A549 (cell line): ENCODE data around the gene CCDC34.

Experiments
- BHLHE40 ChIP-seq: IDR thresholded peaks from 2 replicates; pipeline ENCODE4 v1.6.1; 2012; ENCODE audit warnings: low read depth, low read length, inconsistent platforms
- CBX8 ChIP-seq: fragments of 200-600 bp; sonication (generic); IDR thresholded peaks from 2 replicates; pipeline ENCODE4 v1.6.1; 2016
- EHMT2 ChIP-seq: fragments of 200-600 bp; sonication (generic); IDR thresholded peaks from 2 replicates; pipeline ENCODE4 v1.6.1; 2016; ENCODE audit warnings: antibody characterized with exemption, low read depth, mild to moderate bottlenecking, moderate library complexity
- EP300 ChIP-seq, 2 experiments: fragments of >200 bp; sonication (Bioruptor Twin); formaldehyde crosslinking; IDR thresholded peaks; 2 replicates in 1 of 2; 3 replicates in 1 of 2; pipeline ENCODE4 v1.6.1; 2016 to 2017
- KDM1A ChIP-seq: fragments of 200-600 bp; sonication (generic); IDR thresholded peaks from 2 replicates; pipeline ENCODE4 v1.6.1; 2016; ENCODE audit warnings: low read depth, mild to moderate bottlenecking
- POLR2A ChIP-seq: IDR thresholded peaks from 2 replicates; pipeline ENCODE4 v1.6.1; 2012; ENCODE audit warnings: mild to moderate bottlenecking, low read length
- RAD21 ChIP-seq, 2 experiments: fragments of >200 bp in 1 of 2; sonication (Bioruptor Twin) in 1 of 2; formaldehyde crosslinking in 1 of 2; IDR thresholded peaks in 1 of 2; conservative IDR thresholded peaks in 1 of 2; 2 replicates in 1 of 2; 3 replicates in 1 of 2; pipeline ENCODE4 v1.6.1; 2012 to 2018; ENCODE audit warnings: inconsistent platforms in 1 of 2
- RNF2 ChIP-seq: fragments of 200-600 bp; sonication (generic); IDR thresholded peaks from 2 replicates; pipeline ENCODE4 v1.6.1; 2016; ENCODE audit warnings: low read depth, mild to moderate bottlenecking, antibody characterized with exemption, moderate library complexity, borderline replicate concordance
- SMC3 ChIP-seq: fragments of >200 bp; sonication (Bioruptor Twin); formaldehyde crosslinking; IDR thresholded peaks from 3 replicates; pipeline ENCODE4 v1.6.1; 2018; ENCODE audit warnings: inconsistent platforms
- SREBF2 ChIP-seq: fragments of 450-650 bp; IDR thresholded peaks from 2 replicates; pipeline ENCODE4 v1.6.1; 2014; ENCODE audit warnings: mild to moderate bottlenecking, moderate library complexity
- TF ChIP-seq, protein P1 (sequence below): fragments of >200 bp; sonication (Bioruptor Twin); formaldehyde crosslinking; IDR thresholded peaks from 3 replicates; pipeline ENCODE4 v1.5.1; 2016
- TF ChIP-seq, protein P2 (sequence below): IDR thresholded peaks from 2 replicates; pipeline ENCODE4 v1.6.1; 2012
- TF ChIP-seq, protein P3 (sequence below): fragments of >200 bp; sonication (Bioruptor Twin); formaldehyde crosslinking; IDR thresholded peaks from 3 replicates; pipeline ENCODE4 v1.6.1; 2016

DNA sequence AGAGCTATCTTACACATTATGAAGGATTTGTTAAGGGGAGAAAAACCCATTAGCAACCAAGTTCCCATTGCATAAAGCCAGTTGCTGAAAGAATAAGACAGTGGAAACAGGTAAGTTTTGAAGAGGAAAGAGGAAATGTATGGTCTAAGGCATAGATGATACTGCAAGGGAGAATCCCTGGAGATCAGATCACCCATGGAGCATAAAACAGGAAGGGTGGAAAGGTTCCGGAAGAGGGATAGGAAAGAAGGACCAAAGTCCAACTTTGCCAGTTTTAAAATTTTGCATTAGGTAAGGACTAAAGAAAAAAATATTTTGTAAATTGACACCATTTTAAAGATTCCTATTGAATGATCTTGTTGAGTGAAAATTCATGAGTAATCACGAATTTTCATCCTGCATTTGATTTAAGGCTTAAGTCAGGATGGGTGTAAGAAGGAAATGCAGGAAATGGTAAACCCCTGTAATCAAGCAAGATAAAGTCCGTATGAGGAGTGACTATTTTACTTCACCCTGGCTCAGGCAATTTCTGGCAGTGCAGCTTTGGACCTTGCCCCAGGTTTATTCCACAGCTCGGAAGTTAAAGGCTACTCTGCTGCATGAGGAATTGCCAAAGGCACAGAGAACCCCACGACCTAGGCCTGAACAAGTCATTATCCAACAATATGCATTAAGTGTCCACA, 70.9 kb downstream of the CCDC34 start:
- TF ChIP-seq, protein P1, sequence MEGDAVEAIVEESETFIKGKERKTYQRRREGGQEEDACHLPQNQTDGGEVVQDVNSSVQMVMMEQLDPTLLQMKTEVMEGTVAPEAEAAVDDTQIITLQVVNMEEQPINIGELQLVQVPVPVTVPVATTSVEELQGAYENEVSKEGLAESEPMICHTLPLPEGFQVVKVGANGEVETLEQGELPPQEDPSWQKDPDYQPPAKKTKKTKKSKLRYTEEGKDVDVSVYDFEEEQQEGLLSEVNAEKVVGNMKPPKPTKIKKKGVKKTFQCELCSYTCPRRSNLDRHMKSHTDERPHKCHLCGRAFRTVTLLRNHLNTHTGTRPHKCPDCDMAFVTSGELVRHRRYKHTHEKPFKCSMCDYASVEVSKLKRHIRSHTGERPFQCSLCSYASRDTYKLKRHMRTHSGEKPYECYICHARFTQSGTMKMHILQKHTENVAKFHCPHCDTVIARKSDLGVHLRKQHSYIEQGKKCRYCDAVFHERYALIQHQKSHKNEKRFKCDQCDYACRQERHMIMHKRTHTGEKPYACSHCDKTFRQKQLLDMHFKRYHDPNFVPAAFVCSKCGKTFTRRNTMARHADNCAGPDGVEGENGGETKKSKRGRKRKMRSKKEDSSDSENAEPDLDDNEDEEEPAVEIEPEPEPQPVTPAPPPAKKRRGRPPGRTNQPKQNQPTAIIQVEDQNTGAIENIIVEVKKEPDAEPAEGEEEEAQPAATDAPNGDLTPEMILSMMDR, result no peak
- no peak for TF ChIP-seq SMC3
- no peak for TF ChIP-seq SREBF2
- TF ChIP-seq CBX8, result no peak
- no peak for TF ChIP-seq EHMT2
- TF ChIP-seq, protein P2, sequence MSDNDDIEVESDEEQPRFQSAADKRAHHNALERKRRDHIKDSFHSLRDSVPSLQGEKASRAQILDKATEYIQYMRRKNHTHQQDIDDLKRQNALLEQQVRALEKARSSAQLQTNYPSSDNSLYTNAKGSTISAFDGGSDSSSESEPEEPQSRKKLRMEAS, result no peak
- no peak for TF ChIP-seq EP300 (IDR thresholded peaks at IDR 0.05)
- TF ChIP-seq KDM1A, result no peak
- no peak for TF ChIP-seq RNF2
- TF ChIP-seq, protein P3, sequence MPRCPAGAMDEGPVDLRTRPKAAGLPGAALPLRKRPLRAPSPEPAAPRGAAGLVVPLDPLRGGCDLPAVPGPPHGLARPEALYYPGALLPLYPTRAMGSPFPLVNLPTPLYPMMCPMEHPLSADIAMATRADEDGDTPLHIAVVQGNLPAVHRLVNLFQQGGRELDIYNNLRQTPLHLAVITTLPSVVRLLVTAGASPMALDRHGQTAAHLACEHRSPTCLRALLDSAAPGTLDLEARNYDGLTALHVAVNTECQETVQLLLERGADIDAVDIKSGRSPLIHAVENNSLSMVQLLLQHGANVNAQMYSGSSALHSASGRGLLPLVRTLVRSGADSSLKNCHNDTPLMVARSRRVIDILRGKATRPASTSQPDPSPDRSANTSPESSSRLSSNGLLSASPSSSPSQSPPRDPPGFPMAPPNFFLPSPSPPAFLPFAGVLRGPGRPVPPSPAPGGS, result no peak
- TF ChIP-seq BHLHE40, result no peak
- no peak for TF ChIP-seq POLR2A
- TF ChIP-seq RAD21 (conservative IDR thresholded peaks at IDR 0.05 in 1 of 2, IDR thresholded peaks at IDR 0.05 in 1 of 2), result no peak
